Measurements from ENCODE around the gene GRAP2. TPM values are rescaled to one million over a fixed set of nuclear protein-coding genes. Genes with fewer than 3 reads are reported as not detected.
"Not testable (repeated sequence)": the region's sequence is repeated elsewhere in the genome, so short reads cannot be mapped to it uniquely, and the experiment has no call there.

Gene GRAP2
- total RNA-seq, 1 donor from 2014 or later = not detected

DNA sequence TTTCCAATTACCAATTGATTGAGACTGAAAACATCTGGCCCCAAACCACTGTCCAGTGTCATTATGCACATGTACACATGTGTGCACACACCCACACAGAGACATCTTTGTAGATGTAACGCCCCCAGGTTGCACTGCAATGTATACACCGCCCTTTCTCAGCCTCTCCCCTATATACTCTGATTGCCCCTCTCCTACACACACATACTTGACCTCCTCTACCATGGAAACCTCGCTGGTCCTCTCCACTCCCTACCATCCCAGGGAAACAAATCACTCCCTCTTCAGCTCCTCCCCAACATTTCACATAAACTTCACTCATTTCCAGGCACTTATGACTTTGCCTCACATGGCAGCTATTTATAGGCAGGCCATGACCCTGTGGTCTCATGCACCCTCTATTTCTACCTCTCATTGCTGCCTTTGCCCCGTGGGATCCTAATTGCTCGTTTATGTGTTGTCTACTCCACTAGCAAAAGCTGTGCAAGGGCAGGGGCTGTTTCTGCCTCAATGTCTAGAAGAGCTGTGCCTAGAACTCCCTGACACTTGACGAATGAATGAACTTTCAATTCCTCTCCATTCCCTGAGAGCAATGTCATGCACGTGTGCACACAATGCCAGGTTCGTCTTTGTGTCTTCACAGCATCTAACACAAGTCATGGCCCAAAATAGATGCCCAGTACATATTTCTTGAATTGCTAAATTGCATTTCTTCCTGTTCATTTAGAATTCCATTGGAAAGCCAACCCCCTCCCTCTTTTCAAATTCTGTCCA lies 49.3 kb downstream of the GRAP2 start:
- Mint-ChIP-seq H3K27me3 (ENCODE audit: unreplicated experiment) (peaks cover 29% of the 10 kb centered on the region), H3K36me3 (ENCODE audit: unreplicated experiment) (peaks cover 2% of the 10 kb centered on the region), H3K4me3 (ENCODE audit: unreplicated experiment) (no peak overlapping the region), H3K9me3 (ENCODE audit: unreplicated experiment) (no peaks in the 10 kb centered on the region), H3K4me1 (ENCODE audit: unreplicated experiment) (peaks cover 8% of the 10 kb centered on the region), H3K27ac (ENCODE audit: unreplicated experiment) (no peak overlapping the region)
- DNase-seq (ENCODE audit: extremely low spot score, unreplicated experiment) = no peak
- TF ChIP-seq CTCF (IDR thresholded peaks at IDR 0.05) = no peak

DNA sequence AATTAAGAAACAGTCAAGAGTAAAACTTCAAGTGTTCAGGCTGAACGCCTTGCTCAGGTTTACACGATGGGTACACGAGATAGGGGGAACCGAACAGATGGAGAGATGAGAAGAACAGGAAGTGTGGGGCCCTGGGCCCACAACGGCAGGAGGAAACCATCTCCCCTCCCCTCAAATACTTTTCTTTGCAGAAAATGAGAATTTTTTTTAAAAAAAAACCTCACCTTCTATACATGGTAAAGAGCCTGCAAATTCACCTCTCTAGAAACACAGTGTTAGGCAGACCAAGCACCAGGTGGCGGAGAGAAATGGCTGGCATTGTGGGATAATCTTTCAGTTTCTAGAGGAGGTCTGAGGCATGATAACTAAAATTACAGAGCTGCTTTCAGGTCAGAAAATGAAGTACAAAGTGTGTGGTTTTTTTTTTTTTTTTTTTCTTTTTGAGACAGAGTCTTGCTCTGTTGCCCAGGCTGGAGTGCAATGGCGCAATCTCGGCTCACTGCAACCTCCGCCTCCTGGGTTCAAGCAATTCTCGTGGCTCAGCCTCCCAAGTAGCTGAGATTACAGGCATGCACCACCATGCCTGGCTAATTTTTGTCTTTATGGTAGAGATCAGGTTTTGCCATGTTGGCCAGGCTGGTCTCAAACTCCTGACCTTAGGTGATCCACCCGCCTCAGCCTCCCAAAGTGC lies 50.9 kb downstream of the GRAP2 start:
- not testable (repeated sequence) for H3K36me3 Mint-ChIP-seq (ENCODE audit: unreplicated experiment); H3K27ac Mint-ChIP-seq (ENCODE audit: unreplicated experiment); H3K4me3 Mint-ChIP-seq (ENCODE audit: unreplicated experiment); H3K9me3 Mint-ChIP-seq (ENCODE audit: unreplicated experiment); DNase-seq (ENCODE audit: extremely low spot score, unreplicated experiment)
- H3K27me3 Mint-ChIP-seq (ENCODE audit: unreplicated experiment) = peaks cover 24% of the 10 kb centered on the region
- peaks cover 11% of the 10 kb centered on the region for H3K4me1 Mint-ChIP-seq (ENCODE audit: unreplicated experiment)

GRCh38 chr22:39952347-39952746 lies 51.5 kb downstream of the GRAP2 start:
- no peak for DNase-seq (ENCODE audit: extremely low spot score, unreplicated experiment)
- Mint-ChIP-seq H3K36me3 (ENCODE audit: unreplicated experiment) (peaks cover 2% of the 10 kb centered on the region), H3K4me1 (ENCODE audit: unreplicated experiment) (peaks cover 11% of the 10 kb centered on the region), H3K9me3 (ENCODE audit: unreplicated experiment) (no peaks in the 10 kb centered on the region), H3K27ac (ENCODE audit: unreplicated experiment) (no peak overlapping the region), H3K27me3 (ENCODE audit: unreplicated experiment) (peaks cover 22% of the 10 kb centered on the region), H3K4me3 (ENCODE audit: unreplicated experiment) (no peak overlapping the region)
- TF ChIP-seq CTCF (IDR thresholded peaks at IDR 0.05) = no peak

- peaks cover 2% of the 10 kb centered on the region for H3K36me3 Mint-ChIP-seq (ENCODE audit: unreplicated experiment)
- TF ChIP-seq CTCF (IDR thresholded peaks at IDR 0.05) = no peak
- H3K9me3 Mint-ChIP-seq (ENCODE audit: unreplicated experiment) = no peaks in the 10 kb centered on the region
- no peak for DNase-seq (ENCODE audit: extremely low spot score, unreplicated experiment)
- peaks cover 22% of the 10 kb centered on the region for H3K27me3 Mint-ChIP-seq (ENCODE audit: unreplicated experiment)
- no peak overlapping the region for H3K27ac Mint-ChIP-seq (ENCODE audit: unreplicated experiment)
- H3K4me3 Mint-ChIP-seq (ENCODE audit: unreplicated experiment) = no peak overlapping the region
- H3K4me1 Mint-ChIP-seq (ENCODE audit: unreplicated experiment) = peaks cover 11% of the 10 kb centered on the region
Measured at GRCh38 chr22:39953101-39953500, 52.2 kb downstream of the GRAP2 start.

GRCh38 chr22:39954584-39955055 lies 53.7 kb downstream of the GRAP2 start:
- no peaks in the 10 kb centered on the region for H3K9me3 Mint-ChIP-seq (ENCODE audit: unreplicated experiment)
- H3K4me1 Mint-ChIP-seq (ENCODE audit: unreplicated experiment) = peaks cover 16% of the 10 kb centered on the region
- H3K27ac Mint-ChIP-seq (ENCODE audit: unreplicated experiment) = peak overlapping the region; percentile 48
- no peak for DNase-seq (ENCODE audit: extremely low spot score, unreplicated experiment)
- no peak for TF ChIP-seq CTCF (IDR thresholded peaks at IDR 0.05)
- no peak overlapping the region for H3K4me3 Mint-ChIP-seq (ENCODE audit: unreplicated experiment)
- H3K36me3 Mint-ChIP-seq (ENCODE audit: unreplicated experiment) = peaks cover 2% of the 10 kb centered on the region
- H3K27me3 Mint-ChIP-seq (ENCODE audit: unreplicated experiment) = peaks cover 17% of the 10 kb centered on the region
